ENCODE data around the gene STAC. TPM values are rescaled to one million over a fixed set of nuclear protein-coding genes. Genes with fewer than 3 reads are reported as not detected.

STAC gene
- total RNA-seq, 1 donor from 2014 or later, result 32.6 TPM

- DNase-seq, result no peak
Measured at GRCh38 chr3:36597422-36597821, 217.1 kb downstream of the STAC start.

Data from tongue (tissue), 2 donors.